NOMO-1 (cell line): ENCODE data around the gene GOLIM4.
"Not testable (repeated sequence)": the region's sequence is repeated elsewhere in the genome, so short reads cannot be mapped to it uniquely, and the experiment has no call there.

Experiments used
- DNase-seq, 2 experiments: peaks; one replicate each; lab custom pipeline; 2025; ENCODE audit not compliant: unreplicated experiment in 2 of 2; lab: John Stamatoyannopoulos, UW

GOLIM4 gene

DNA sequence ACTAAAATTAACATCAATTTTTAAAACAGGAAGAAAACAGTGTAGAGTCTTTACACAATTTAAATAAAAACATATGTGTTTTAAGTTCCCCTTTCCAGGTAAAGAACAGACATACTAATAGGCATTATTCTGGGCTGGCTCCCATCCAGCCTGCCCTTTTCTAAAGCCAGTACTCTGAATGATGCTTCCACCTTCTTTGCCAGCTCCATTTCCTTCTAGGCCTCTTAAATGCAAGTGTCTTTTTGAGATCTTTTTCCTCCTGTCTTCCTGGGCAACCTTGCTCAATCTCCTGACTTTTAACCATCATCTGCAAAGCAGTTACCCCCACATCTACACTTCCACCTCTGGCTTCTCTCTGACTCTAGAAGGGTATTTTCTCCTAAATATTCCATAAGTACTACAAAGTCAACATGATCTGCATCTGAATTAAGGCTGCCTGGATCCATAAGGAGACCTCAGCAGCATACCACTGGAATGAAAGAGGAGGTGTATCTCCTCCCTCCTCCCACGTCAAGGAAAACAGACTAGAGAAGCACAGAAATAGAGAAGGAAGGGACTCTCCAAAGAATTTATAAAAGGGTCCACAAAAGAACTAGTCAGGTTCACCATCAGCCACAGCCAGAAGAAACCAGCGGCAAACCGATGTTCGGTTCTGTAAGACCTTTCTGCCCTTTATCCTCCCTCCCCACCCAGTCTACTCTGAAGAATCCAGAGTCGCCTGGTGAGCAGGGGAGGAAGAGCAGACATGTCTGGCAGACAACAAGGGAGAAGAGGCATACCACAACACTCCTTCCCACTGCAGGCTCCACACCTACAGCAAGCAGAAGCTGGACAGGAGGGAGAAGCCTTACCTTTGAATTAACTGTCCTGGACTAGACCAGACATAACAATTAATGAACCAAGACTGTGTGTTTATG, 47.1 kb downstream of the GOLIM4 start:
- no peak for DNase-seq

DNA sequence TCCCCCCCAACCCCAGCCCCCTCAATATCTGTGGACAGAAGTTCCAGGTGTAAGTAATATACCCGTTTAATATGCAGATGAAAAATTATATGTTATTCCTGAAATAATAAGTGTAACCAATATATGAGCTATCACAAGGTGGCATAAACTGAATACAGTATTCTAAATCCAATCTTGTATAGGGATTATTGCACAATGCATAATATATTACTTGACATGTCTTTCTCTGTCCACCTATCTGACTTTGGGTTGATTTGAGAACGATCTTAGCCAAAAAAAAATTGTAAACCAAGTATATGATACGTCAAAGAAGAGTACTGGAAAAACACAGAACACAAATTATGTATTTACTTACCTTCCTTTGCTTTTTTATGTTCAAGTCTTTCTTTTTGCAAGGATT, 47.8 kb downstream of the GOLIM4 start:
- DNase-seq, result no peak

DNA sequence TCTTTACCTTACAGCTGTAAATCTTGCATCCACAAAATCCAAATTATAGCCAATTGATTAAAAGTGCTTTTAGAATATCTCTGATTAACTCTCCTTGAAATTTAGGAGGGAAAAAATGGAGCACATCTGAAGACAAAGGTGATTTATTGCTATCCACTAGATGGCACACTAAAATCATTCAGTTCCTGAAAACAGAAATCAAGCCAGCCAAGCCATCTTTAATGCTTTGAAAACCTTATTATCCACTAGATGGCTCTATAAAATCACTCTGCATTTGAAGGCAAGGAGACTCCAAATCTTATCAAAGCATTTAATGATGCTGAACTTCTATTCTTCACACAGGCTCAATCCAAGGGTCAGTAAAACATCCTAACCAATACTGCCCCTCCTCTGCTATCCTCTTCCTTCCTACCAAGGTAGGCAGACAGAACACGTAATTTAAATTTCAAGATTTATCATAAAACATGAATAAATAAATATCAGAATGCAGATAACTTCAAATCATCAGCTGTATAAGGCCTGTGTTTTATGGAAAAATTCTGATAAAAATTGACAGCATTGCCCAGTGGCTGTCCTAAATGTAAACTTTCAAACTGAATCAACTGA, 48.4 kb downstream of the GOLIM4 start:
- peak; percentile 79 to 96 for DNase-seq

DNA sequence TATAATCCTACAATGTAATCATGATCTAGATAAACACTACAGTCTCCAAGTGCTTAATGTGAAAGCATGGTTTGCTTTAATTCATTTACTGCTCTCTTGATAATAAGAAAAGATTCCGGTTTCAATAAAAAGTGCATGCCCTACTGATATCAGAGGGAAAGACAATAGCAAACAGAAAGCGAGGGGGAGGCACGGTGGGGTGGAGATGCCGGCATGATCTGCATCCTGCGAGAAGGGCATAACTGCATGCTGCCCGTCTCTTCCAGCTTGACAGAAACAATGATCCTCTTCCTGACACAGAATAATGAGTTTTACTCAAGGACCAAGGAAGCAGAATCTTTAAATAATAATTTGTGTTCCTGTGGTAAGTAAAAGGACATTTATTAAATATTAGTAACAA, 51.7 kb downstream of the GOLIM4 start:
- no peak for DNase-seq

DNA sequence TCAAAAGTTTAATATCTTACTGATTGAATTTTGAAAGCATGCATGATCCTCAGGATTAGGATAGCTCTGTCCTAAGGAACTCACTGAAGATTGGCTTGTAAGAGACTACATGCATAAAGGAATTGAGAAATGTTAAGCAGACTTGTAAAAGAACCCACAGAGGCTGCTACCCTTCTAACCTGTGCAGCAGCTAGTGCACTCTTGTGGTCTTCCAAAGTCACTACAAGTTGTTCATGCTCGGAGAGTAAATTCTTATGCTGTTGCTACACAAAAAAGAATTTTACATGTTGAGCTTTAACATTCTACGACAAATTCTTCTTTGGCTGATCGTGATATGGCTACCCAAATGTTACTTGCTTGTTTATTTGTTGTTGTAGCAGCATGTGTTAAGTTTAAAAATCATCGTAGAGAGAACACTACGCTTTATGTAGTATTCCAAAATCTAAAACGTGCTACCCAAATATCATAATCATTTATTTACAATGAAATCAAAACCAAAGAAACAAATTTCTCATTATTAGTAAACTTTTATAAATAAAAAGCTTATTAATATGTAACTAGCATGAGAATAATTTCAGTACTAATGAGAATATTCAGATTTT, 55.0 kb downstream of the GOLIM4 start:
- peak; percentile 34 to 84 for DNase-seq

DNA sequence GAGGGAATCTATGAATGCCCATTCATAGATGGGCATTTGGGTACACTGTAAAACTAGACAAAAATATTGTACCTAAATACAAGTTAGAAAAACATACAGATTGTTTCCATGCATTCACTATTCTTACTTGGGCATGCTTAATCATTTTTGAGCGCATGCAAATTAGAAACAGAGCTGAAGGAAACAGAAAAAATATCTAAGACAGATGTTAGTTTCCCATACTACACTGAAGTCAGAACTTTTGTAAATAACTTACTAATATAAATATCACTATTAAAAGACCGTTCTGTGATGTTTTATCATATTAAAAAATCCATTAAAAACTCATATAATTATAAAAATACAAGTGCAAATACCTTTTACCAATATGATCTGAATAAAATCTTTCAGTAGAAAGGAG, 58.7 kb downstream of the GOLIM4 start:
- no peak for DNase-seq

DNA sequence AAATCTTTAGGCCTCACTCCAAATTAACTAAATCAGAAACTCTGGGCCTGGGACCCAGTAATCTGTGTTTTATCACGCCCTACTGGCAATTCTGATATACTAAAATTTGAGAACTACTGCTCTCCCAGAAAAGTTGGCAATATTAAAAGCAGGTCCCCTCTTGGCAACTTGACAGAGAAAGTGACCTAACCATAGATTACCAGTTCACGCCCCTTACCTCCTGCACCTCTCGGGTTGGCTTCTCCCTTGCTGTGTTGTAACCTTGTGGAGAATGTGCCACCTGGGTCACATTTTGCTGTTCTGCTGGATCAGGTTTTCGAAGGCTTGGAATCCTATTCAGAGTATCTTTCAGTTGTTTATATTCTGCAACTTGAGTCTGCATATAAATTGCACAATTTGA, 59.1 kb downstream of the GOLIM4 start:
- no peak for DNase-seq

DNA sequence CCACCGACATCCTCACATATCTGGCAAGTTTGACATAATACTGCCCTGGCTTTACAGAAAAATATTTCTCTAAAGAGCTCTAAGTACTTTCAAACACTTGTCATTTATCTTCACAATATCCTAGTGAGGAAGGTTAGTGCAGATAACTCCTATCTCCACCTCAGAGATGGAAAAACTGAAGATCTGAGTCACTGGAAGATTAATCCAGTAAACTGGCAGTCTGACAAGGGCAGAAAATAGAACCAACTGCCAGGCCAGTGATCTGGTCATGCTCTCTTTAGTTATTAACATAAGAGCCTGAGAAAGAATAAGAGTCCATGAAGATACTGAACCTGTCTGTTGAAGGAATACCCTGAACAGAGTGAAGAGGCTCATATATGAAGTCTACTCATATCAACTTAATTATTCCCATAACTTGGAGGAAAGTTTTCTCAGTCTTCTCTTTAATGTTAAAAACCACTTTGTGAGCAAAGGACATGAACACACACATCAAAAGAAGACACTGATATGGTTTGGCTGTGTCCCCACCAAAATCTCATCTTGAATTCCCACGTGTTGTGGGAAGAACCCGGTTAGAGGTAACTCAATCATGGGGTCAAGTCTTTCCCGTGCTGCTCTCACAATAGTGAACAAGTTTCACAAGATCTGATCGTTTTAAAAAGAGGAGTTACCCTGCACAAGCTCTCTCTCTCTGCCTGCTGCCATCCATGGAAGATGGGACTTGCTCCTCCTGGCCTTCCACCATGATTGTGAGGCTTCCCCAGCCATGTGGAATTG, 61.4 kb downstream of the GOLIM4 start:
- no peak for DNase-seq

DNA sequence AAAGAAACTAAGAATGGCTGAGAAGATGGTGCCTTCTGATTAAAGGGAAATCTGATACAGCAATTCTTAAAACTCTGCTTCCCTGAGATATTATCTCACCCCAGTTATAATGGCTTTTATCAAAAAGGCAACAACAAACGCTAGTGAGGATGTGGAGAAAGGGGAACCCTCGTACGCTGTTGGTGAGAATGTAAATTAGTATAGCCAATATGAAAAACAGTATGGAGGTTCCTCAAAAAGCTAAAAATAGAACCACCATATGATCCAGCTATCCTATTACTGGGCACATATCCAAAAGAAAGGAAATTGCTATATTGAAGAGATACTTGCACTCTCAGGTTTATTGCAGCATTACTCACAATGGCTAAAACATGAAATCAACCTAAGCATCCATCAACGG, 65.1 kb downstream of the GOLIM4 start:
- DNase-seq, result no peak

DNA sequence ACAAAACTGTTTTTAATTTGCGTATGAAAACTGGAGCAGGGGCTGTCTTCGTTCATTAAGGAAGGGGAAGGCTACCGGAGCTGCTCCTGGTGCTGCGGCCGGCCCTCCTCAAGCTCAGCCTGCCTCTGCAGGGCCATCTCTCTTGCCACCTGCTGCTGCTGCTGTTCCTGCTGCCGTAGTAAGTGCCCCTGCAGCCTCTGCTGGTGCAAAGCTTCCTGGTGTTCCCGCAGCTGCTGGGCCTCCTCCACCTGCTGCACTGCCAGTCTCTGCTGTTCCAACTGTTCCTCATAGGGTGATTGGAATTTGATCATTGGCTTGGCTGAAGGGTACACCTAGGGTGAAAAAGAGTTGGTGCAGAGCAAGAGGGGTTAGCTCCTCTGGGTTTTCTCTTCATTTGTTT, 66.0 kb downstream of the GOLIM4 start:
- no peak for DNase-seq

DNA sequence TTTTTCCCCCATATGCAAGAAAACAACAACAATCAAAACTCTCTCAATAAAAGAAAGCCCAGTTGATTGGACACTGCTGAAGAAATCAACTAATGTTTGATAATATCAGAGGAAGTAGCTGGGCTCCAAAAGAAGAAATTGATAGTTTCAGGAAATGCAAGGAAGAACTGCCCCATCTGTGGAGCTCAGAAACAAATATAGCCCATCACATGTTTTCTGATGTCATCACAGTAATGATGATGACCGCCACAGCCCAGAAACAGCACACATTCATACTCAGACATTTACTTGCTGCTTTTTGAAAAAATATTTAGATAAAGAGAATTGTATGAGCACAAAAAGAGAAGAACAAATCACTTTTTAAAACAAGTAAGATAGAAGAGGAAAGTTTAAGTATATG, 67.6 kb downstream of the GOLIM4 start:
- peak in 1 of 2 experiments; percentile 3 for DNase-seq

DNA sequence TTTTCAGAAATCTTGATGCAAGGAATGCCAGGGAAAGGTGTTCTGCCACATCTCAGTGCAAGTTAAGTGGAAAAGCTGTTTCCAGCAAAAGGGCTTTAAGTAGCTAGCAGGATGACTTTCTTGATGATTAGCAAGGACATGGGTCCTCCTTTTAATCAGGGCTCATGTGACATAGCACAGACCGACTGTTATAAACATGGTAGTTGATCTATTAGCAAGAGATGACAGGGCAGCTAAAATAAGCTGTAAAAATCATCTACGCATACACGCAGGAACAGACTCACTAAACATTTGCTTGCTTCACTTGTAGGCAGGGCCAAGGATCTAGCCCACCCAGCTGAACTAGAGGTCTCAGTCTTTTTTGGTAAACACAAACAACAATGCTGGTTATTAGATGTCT, 69.0 kb downstream of the GOLIM4 start:
- no peak for DNase-seq

DNA sequence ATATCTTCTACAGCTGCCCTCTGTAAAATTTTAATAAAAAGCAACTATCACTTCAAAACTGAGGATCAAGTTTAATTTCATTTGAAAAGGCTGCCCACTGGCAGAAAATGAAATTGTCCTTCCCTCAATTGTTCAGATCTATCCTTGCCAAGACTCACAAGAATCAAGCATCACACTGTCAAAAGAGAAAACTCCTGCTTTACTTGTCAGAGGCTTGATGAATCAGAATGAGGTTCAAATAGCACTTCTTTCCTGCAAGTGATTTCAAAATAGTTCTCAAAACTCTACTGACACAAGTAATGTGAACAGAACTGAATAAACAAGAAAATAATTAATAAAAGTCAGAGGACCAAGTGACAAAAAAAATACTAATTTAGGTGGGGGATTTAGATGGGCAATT, 70.6 kb downstream of the GOLIM4 start:
- DNase-seq, result peak in 1 of 2 experiments; percentile 14

DNA sequence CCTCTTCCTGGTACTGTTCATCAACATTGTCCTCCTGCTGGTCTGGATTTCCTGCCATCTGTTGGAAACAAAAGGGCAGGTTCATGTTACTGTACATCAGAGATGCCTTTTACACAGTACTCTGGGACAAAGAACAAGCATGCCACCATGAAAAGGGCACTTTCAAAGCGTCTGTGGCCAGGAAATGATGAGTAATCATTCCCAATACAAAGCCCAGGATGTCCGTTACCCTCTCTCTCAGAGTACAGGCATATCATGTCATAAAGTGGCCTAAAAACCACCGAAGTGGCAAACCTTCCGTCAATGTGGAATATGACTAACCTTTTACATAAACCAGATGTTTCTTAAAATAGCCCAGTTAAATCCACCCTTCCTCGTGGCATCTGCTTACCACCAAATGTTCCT, 71.2 kb downstream of the GOLIM4 start:
- DNase-seq, result peak; percentile 56 to 90

DNA sequence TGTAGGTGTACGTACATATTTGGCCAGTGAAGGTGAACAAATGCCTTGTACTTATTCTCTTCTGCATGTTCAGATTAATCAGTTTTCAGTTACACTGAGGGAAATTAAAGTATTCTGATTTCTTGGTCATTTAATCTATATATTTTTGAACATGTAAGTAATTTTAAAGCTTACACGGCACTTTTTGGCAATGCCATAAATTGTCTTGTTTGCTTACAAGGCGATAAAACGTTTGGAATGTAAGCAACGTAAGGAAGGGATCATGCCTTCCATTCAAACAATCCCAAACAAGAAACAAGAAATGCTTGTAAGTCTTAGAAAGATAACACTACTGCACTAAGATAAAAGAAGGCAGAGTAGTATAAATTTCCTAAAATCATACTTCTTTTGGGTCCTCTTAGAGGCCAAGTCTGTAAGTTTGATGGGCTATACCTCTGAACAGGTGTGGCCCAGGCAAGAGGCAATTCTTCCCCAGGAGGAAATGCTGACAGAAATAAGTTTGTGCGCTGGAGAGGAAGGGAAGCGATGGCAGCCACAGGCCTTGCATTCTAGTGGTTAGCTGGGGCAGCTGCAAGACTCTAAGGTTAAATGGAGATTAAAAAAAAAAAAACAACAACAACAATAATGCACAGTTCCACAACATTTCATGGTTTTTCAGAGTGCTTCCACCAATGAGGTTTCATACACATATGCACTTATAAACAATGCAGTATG, 73.8 kb downstream of the GOLIM4 start:
- DNase-seq, result no peak

DNA sequence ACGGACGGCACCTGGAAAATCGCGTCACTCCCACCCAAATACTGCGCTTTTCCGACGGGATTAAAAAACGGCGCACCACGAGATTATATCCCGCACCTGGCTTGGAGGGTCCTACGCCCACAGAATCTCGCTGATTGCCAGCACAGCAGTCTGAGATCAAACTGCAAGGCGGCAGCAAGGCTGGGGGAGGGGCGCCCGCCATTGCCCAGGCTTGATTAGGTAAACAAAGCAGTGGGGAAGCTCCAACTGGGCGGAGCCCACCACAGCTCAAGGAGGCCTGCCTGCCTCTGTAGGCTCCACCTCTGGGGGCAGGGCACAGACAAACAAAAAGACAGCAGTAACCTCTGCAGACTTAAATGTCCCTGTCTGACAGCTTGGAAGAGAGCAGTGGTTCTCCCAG, 84.4 kb downstream of the GOLIM4 start:
- DNase-seq, result not testable (repeated sequence)

DNA sequence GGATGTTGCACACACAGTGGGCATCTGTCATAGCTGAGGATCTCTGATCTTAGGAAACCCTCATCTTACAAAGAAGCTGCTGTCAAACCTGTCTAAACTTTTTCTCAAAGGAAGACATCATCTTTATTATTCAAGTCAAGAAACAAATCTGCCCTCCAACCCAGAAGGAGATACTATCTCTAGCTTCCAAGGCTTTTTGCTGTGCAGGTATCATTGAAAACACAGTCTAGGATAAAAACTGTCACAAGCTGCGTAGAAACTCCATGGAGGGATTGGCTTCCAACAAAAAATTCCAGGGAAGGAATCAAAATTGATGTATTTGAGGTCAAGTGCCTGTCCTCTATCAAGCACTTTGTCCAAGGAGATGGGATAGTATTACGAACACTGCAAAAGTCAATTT, 89.1 kb downstream of the GOLIM4 start:
- DNase-seq, result no peak

DNA sequence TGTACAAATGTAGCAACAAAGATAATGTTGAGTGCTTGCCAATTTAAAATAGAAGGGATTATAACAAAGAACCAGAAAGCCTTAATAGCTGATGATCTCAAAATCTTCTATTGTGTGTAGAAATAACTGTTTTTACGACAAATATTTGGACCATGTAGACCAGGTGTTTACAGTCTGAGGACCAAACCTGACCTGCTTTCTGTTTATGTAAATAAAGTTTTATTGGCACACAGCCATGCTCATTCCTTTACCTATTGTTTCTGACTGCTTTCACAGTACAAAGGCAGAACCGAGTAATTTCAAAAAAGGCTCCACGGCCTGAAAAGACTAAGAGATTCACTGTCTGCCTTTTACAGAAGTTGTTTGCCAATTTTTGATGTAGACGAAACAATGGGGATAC, 91.8 kb downstream of the GOLIM4 start:
- no peak for DNase-seq

DNA sequence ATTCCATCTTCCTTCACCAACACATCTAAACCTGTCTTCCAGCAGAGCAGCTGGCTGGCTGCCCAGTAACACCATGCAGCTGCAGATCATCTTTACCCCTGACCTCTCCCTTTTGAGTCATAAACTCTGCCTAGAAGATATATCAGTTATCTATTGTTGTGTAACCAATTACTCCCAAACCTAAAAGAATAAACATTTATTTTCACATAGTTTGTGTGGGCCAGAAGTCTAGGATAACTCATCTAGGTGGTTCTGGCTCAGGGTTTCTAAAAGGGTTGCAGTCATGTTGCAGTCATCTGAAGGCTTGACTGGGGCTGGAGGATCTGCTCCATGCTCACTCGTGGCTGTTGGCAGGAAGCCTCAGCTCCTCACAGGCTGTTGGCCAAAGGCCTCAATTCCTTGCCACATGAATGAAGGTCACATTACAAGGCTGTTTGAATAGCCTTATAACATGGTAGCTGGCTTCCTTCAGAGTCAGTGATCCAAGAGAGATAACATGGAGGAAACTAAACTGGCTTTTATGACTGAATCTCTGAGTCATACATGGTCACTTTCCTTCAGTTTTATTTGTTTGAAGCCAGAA, 92.8 kb downstream of the GOLIM4 start:
- DNase-seq, result no peak

DNA sequence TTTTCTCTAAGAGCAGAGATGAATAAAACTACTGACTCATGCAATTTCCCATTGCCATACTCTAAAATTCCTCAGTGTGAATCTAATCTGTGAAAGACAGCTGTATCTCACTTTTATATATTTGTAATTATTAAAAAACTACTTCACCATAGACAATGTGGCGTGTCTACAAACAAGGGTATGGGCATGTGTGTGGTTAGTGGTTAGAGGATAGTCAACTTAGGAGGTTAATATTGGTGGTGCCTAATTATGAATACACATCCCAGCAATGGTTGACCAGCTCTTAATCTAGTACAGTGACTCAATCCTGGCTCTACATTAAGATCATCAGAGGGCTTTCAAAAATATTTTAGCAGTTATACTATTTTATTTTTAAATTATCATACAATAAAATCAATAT, 94.5 kb downstream of the GOLIM4 start:
- DNase-seq, result no peak
